HEK293 (cell line): ENCODE data around the gene MTMR4.

Experiments used
- REST ChIP-seq: fragments of 450-650 bp; formaldehyde crosslinking; IDR thresholded peaks from 2 replicates; pipeline ENCODE4 v1.5.1; 2016; ENCODE audit warnings: missing biosample characterization, missing genetic modification characterization
- TSHZ1 ChIP-seq: fragments of 450-650 bp; formaldehyde crosslinking; IDR thresholded peaks from 2 replicates; pipeline ENCODE4 v1.5.1; 2016; ENCODE audit warnings: missing biosample characterization, missing genetic modification characterization, borderline replicate concordance
- YY1 ChIP-seq: fragments of 450-650 bp; formaldehyde crosslinking; IDR thresholded peaks from 2 replicates; pipeline ENCODE4 v1.5.1; 2018; ENCODE audit warnings: missing biosample characterization, missing genetic modification characterization
- ZBTB1 ChIP-seq: fragments of 450-650 bp; formaldehyde crosslinking; IDR thresholded peaks from 2 replicates; pipeline ENCODE4 v1.5.1; 2016; ENCODE audit warnings: missing biosample characterization, missing genetic modification characterization
- ZNF16 ChIP-seq: fragments of 450-650 bp; formaldehyde crosslinking; IDR thresholded peaks from 2 replicates; pipeline ENCODE4 v1.5.1; 2016; ENCODE audit warnings: low read depth, missing biosample characterization, missing genetic modification characterization
- ZNF221 ChIP-seq: fragments of 450-650 bp; formaldehyde crosslinking; IDR thresholded peaks from 2 replicates; pipeline ENCODE4 v1.5.1; 2017; ENCODE audit warnings: missing biosample characterization, missing genetic modification characterization, borderline replicate concordance
- ZNF311 ChIP-seq: fragments of 450-650 bp; formaldehyde crosslinking; IDR thresholded peaks from 2 replicates; pipeline ENCODE4 v1.5.1; 2017; ENCODE audit warnings: missing biosample characterization, missing genetic modification characterization, borderline replicate concordance
- ZNF596 ChIP-seq: fragments of 450-650 bp; IDR thresholded peaks from 2 replicates; pipeline ENCODE4 v1.5.0; 2018; ENCODE audit warnings: missing biosample characterization, mild to moderate bottlenecking, missing genetic modification characterization, moderate library complexity
- ZNF830 ChIP-seq: fragments of 450-650 bp; IDR thresholded peaks from 2 replicates; pipeline ENCODE4 v1.5.0; 2018; ENCODE audit warnings: missing biosample characterization, missing genetic modification characterization, low read depth, mild to moderate bottlenecking, moderate library complexity
- TF ChIP-seq, protein P1 (sequence below): fragments of 450-650 bp; formaldehyde crosslinking; IDR thresholded peaks from 2 replicates; pipeline ENCODE4 v1.5.1; 2016; ENCODE audit warnings: missing biosample characterization, missing genetic modification characterization

DNA sequence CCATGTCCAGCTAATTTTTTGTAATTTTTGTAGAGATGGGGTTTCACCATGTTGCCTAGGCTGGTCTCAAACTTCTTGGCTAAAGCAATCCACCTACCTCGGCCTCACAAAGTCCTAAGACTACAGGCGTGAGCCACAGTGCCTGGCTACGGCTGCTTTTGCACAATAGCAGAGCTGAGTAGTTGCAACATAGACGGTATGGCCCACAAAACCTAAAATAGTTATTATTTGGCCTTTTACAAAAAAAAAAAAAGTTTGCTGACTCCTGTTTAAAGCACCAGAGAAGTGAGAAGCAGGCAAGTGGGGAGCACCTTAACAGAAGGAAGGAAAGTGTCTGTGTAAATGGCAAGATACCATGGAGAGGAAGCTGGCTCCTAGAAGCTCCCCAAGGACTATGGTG is 20.9 kb downstream of the MTMR4 start:
- TF ChIP-seq ZNF221 (no peak), ZNF596 (tag by site-specific recombination) (no peak), ZBTB1 (tag by site-specific recombination) (no peak), ZNF830 (tag by site-specific recombination) (no peak), ZNF311 (tag by site-specific recombination) (no peak), REST (no peak), TSHZ1 (no peak), ZNF16 (tag by site-specific recombination) (no peak), YY1 (tag by site-specific recombination) (no peak)
- TF ChIP-seq, protein P1, sequence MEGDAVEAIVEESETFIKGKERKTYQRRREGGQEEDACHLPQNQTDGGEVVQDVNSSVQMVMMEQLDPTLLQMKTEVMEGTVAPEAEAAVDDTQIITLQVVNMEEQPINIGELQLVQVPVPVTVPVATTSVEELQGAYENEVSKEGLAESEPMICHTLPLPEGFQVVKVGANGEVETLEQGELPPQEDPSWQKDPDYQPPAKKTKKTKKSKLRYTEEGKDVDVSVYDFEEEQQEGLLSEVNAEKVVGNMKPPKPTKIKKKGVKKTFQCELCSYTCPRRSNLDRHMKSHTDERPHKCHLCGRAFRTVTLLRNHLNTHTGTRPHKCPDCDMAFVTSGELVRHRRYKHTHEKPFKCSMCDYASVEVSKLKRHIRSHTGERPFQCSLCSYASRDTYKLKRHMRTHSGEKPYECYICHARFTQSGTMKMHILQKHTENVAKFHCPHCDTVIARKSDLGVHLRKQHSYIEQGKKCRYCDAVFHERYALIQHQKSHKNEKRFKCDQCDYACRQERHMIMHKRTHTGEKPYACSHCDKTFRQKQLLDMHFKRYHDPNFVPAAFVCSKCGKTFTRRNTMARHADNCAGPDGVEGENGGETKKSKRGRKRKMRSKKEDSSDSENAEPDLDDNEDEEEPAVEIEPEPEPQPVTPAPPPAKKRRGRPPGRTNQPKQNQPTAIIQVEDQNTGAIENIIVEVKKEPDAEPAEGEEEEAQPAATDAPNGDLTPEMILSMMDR: no peak
